OCI-LY3 (cell line): ENCODE data around the gene DCTPP1.

Experiments
- H2AFZ ChIP-seq: fragments of 200-600, 300-600 bp; shearing (Covaris generic); 2 replicates; pipeline ENCODE4 v1.6.0; 2014; ENCODE audit warnings: antibody characterized with exemption, low read depth, low read length
- H3K27ac ChIP-seq: fragments of 200-600, 300-600 bp; sonication (generic); 2 replicates; pipeline ENCODE4 v1.5.1; 2014; ENCODE audit warnings: mild to moderate bottlenecking, low read length, moderate library complexity, mixed read lengths
- H3K27me3 ChIP-seq: fragments of 200-600, 300-600 bp; sonication (generic); 2 replicates; pipeline ENCODE4 v1.6.1; 2014; ENCODE audit warnings: low read depth, low read length, mixed read lengths
- H3K36me3 ChIP-seq: fragments of 200-600, 300-600 bp; sonication (generic); replicated peaks from 2 replicates; pipeline ENCODE3; 2014; ENCODE audit warnings: low read depth, low read length, mixed read lengths
- H3K4me1 ChIP-seq: fragments of 300-600, 200-600 bp; sonication (generic); 2 replicates; pipeline ENCODE4 v1.6.1; 2014; ENCODE audit warnings: low read length, mixed read lengths
- H3K4me2 ChIP-seq: fragments of 200-600, 300-600 bp; sonication (generic); 2 replicates; pipeline ENCODE4 v1.6.1; 2014; ENCODE audit warnings: low read length, mixed read lengths
- H3K4me3 ChIP-seq: fragments of 300-600, 200-600 bp; sonication (generic); 2 replicates; pipeline ENCODE4 v1.5.1; 2014; ENCODE audit warnings: antibody characterized with exemption, mild to moderate bottlenecking, low read length, moderate library complexity
- H3K79me2 ChIP-seq: fragments of 300-600, 200-600 bp; shearing (Covaris generic); 2 replicates; pipeline ENCODE4 v1.6.1; 2014; ENCODE audit warnings: mild to moderate bottlenecking, low read length, mixed read lengths
- H3K9ac ChIP-seq: fragments of 300-600, 200-600 bp; shearing (Covaris generic); 2 replicates; pipeline ENCODE4 v1.6.0; 2014; ENCODE audit warnings: mild to moderate bottlenecking, low read length, moderate library complexity
- H3K9me3 ChIP-seq: fragments of 200-600, 300-600 bp; shearing (Covaris generic); 2 replicates; pipeline ENCODE4 v1.6.1; 2014; ENCODE audit warnings: low read length, mixed read lengths; ENCODE audit not compliant: insufficient read depth
- H4K20me1 ChIP-seq: fragments of 200-600, 300-600 bp; sonication (generic); 2 replicates; pipeline ENCODE4 v1.6.1; 2016; ENCODE audit warnings: low read length, mixed read lengths; ENCODE audit not compliant: insufficient read depth
- EZH2phosphoT487 ChIP-seq: fragments of 200-600 bp; shearing (Covaris generic); IDR thresholded peaks from 2 replicates; pipeline ENCODE4 v1.6.1; 2018; ENCODE audit warnings: antibody characterized with exemption, mixed run types, low read depth
- TF ChIP-seq, protein P1 (sequence below): fragments of 200-600, 300-600 bp; sonication (generic); IDR thresholded peaks from 2 replicates; pipeline ENCODE4 v1.5.1; 2014; ENCODE audit warnings: antibody characterized with exemption, low read length, low read depth

DCTPP1 gene

DNA sequence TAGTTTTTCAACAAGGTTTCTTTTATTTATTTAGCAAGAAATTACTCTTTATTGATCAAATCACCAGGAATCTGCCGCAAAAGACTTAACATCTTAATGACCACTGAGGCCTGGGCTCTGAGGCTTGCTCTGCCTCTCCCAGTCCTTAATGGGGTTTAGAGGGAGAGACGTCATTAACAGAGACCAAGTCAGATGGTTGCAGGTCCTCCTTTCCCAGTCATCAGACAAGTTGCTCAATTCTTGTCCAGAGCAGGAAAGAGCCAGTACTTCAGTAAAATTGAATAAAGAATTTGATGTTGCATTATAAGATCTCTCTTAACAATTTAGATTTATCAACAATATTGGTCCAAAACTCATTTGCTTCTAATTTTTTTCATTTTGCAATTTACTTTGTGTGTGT lies 13.8 kb upstream of the DCTPP1 start:
- H3K27me3 ChIP-seq: no peaks in the 10 kb centered on the region
- no peak overlapping the region for H3K4me2 ChIP-seq
- H3K9ac ChIP-seq: no peak overlapping the region
- TF ChIP-seq, protein P1, sequence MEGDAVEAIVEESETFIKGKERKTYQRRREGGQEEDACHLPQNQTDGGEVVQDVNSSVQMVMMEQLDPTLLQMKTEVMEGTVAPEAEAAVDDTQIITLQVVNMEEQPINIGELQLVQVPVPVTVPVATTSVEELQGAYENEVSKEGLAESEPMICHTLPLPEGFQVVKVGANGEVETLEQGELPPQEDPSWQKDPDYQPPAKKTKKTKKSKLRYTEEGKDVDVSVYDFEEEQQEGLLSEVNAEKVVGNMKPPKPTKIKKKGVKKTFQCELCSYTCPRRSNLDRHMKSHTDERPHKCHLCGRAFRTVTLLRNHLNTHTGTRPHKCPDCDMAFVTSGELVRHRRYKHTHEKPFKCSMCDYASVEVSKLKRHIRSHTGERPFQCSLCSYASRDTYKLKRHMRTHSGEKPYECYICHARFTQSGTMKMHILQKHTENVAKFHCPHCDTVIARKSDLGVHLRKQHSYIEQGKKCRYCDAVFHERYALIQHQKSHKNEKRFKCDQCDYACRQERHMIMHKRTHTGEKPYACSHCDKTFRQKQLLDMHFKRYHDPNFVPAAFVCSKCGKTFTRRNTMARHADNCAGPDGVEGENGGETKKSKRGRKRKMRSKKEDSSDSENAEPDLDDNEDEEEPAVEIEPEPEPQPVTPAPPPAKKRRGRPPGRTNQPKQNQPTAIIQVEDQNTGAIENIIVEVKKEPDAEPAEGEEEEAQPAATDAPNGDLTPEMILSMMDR: no peak
- no peak for TF ChIP-seq EZH2phosphoT487
- H3K4me3 ChIP-seq: no peak overlapping the region
- no peaks in the 10 kb centered on the region for H4K20me1 ChIP-seq
- H3K79me2 ChIP-seq: peaks cover 18% of the 10 kb centered on the region
- peaks cover 22% of the 10 kb centered on the region for H3K36me3 ChIP-seq
- peaks cover 20% of the 10 kb centered on the region for H3K4me1 ChIP-seq
- H3K9me3 ChIP-seq: no peaks in the 10 kb centered on the region
- no peak overlapping the region for H3K27ac ChIP-seq
- H2AFZ ChIP-seq: no peak overlapping the region

DNA sequence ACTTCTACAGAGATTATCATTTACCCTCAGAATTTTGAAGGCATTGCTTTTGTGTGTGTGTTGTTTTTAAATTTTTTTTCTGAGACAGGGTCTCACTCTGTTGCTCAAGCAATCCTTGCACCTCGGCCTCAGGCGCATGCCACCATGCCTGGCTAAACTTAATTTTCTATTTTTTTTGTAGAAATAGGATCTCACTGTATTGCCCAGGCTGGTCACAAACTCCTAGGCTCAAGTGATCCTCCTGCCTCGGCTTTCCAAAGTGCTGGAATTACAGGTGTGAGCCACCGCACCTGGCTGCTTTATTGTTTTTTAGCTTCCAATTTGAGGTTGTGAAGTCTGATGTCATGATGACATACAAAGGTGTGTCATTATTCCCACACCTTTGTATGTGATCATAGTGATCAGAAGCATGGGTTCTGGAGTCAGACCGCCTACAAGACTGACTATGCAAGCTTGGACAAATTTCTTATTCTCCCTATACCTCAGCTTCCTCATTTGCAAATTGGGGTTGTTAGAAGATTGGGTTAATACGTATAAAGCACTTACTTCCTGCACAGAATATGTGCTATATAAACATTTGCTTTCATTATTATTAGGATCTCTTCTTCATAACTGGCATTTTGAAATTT lies 10.0 kb upstream of the DCTPP1 start:
- H3K27me3 ChIP-seq: no peaks in the 10 kb centered on the region
- TF ChIP-seq EZH2phosphoT487: no peak
- TF ChIP-seq, protein P1: no peak
- no peak overlapping the region for H3K9ac ChIP-seq
- H3K9me3 ChIP-seq: no peaks in the 10 kb centered on the region
- H3K79me2 ChIP-seq: peaks cover 11% of the 10 kb centered on the region
- H3K4me2 ChIP-seq: peak overlapping the region; percentile 12; the same call in 1 of the 2 replicates
- H3K36me3 ChIP-seq: peaks cover 18% of the 10 kb centered on the region
- H3K4me1 ChIP-seq: peaks cover 12% of the 10 kb centered on the region
- H3K4me3 ChIP-seq: no peak overlapping the region
- H3K27ac ChIP-seq: no peak overlapping the region
- no peaks in the 10 kb centered on the region for H4K20me1 ChIP-seq
- no peak overlapping the region for H2AFZ ChIP-seq

- no peaks in the 10 kb centered on the region for H3K9me3 ChIP-seq
- H3K4me3 ChIP-seq: no peak overlapping the region
- H3K36me3 ChIP-seq: peaks cover 9% of the 10 kb centered on the region
- TF ChIP-seq, protein P1: no peak
- no peak for TF ChIP-seq EZH2phosphoT487
- no peaks in the 10 kb centered on the region for H4K20me1 ChIP-seq
- H2AFZ ChIP-seq: no peak overlapping the region
- H3K4me1 ChIP-seq: peaks cover 6% of the 10 kb centered on the region; the same call in 1 of the 2 replicates
- H3K27ac ChIP-seq: no peak overlapping the region
- no peak overlapping the region for H3K9ac ChIP-seq
- H3K79me2 ChIP-seq: peaks cover under 1% of the 10 kb centered on the region; the same call in 1 of the 2 replicates
- no peak overlapping the region for H3K4me2 ChIP-seq
- no peaks in the 10 kb centered on the region for H3K27me3 ChIP-seq
Observed at GRCh38 chr16:30438835-30439234, 9.0 kb upstream of the DCTPP1 start.

- no peak for TF ChIP-seq EZH2phosphoT487
- TF ChIP-seq, protein P1: no peak
- H3K27me3 ChIP-seq: no peaks in the 10 kb centered on the region
- H3K9me3 ChIP-seq: no peaks in the 10 kb centered on the region
- H2AFZ ChIP-seq: no peak overlapping the region
- H3K4me3 ChIP-seq: no peak overlapping the region
- H3K4me1 ChIP-seq: peaks cover 6% of the 10 kb centered on the region; the same call in 1 of the 2 replicates
- no peak overlapping the region for H3K27ac ChIP-seq
- no peaks in the 10 kb centered on the region for H3K36me3 ChIP-seq
- no peak overlapping the region for H3K9ac ChIP-seq
- H3K79me2 ChIP-seq: no peaks in the 10 kb centered on the region
- H3K4me2 ChIP-seq: no peak overlapping the region
- H4K20me1 ChIP-seq: no peaks in the 10 kb centered on the region
Observed at GRCh38 chr16:30437511-30438046, 7.7 kb upstream of the DCTPP1 start.
